CD14-positive monocyte (primary cell): ENCODE data around the gene SMS. TPM values are rescaled to one million over a fixed set of nuclear protein-coding genes. Genes with fewer than 3 reads are reported as not detected.

Experiments used
- DNase-seq, 3 donors: peaks; one replicate each; pipeline ENCODE4 v3.0.0-alpha.2; 2011 to 2022
- H2AFZ ChIP-seq: 2 replicates; pipeline ENCODE4 v1.6.0; 2012; ENCODE audit warnings: mild to moderate bottlenecking, low read depth, low read length, inconsistent platforms; ENCODE audit not compliant: insufficient read depth, poor library complexity, severe bottlenecking
- H3K27ac ChIP-seq, 2 donors: 1 replicate in 1 of 2; 2 replicates in 1 of 2; pipeline ENCODE4 v1.5.1; 2012 to 2013; ENCODE audit warnings: low read length in 2 of 2, control low read depth in 1 of 2, inconsistent platforms in 1 of 2, low read depth in 1 of 2, mild to moderate bottlenecking in 1 of 2
- H3K27me3 ChIP-seq, 2 donors: one replicate each; pipeline versions ENCODE4 v1.6.0 to v1.6.1; 2011 to 2013; ENCODE audit warnings: low read length in 2 of 2; ENCODE audit not compliant: control insufficient read depth in 2 of 2, insufficient read depth in 2 of 2
- H3K36me3 ChIP-seq, 2 donors: replicated peaks in 1 of 2; 1 replicate in 1 of 2; 2 replicates in 1 of 2; pipeline versions ENCODE4 v1.5.1 to v1.6.1; 2012 to 2013; ENCODE audit warnings: low read length in 2 of 2, control low read depth in 1 of 2, inconsistent platforms in 1 of 2, mild to moderate bottlenecking in 1 of 2; ENCODE audit not compliant: insufficient read depth in 2 of 2, control insufficient read depth in 1 of 2
- H3K4me1 ChIP-seq, 2 donors: 1 replicate in 1 of 2; 2 replicates in 1 of 2; pipeline versions ENCODE4 v1.5.1 to v1.6.1; 2012 to 2013; ENCODE audit warnings: low read length in 2 of 2, control low read depth in 1 of 2, inconsistent platforms in 1 of 2, mild to moderate bottlenecking in 1 of 2, moderate library complexity in 1 of 2; ENCODE audit not compliant: insufficient read depth in 2 of 2, control insufficient read depth in 1 of 2
- H3K4me2 ChIP-seq: replicated peaks from 2 replicates; pipeline ENCODE3; 2012; ENCODE audit warnings: low read length, moderate library complexity, mild to moderate bottlenecking; ENCODE audit not compliant: poor library complexity, severe bottlenecking; ENCODE audit errors: extremely low read depth
- H3K4me3 ChIP-seq, 3 experiments: fragments of 200-600 bp in 1 of 3; sonication (generic) in 1 of 3; replicated peaks in 1 of 3; 1 replicate in 2 of 3; 2 replicates in 1 of 3; pipeline ENCODE4 v1.5.1; 2011 to 2013; ENCODE audit warnings: low read length in 3 of 3, mild to moderate bottlenecking in 3 of 3, control low read depth in 2 of 3, low read depth in 2 of 3, inconsistent platforms in 1 of 3, moderate library complexity in 1 of 3
- H3K79me2 ChIP-seq: 2 replicates; pipeline ENCODE4 v1.6.0; 2012; ENCODE audit warnings: mild to moderate bottlenecking, control low read depth, inconsistent platforms, low read length, moderate library complexity; ENCODE audit not compliant: insufficient read depth
- H3K9ac ChIP-seq: 2 replicates; pipeline ENCODE4 v1.6.0; 2017; ENCODE audit warnings: low read length, mild to moderate bottlenecking; ENCODE audit not compliant: insufficient read depth, poor library complexity, severe bottlenecking
- H3K9me3 ChIP-seq, 2 donors: replicated peaks in 1 of 2; 1 replicate in 1 of 2; 2 replicates in 1 of 2; pipeline versions ENCODE4 v1.5.1 to v1.6.1; 2012 to 2013; ENCODE audit warnings: low read length in 2 of 2, control low read depth in 1 of 2; ENCODE audit not compliant: control insufficient read depth in 1 of 2, insufficient read depth in 1 of 2
- H4K20me1 ChIP-seq: 2 replicates; pipeline ENCODE4 v1.6.0; 2012; ENCODE audit warnings: mild to moderate bottlenecking, low read length, control low read depth, moderate library complexity; ENCODE audit not compliant: insufficient read depth
- H3K27ac Mint-ChIP-seq, 7 donors: one replicate each; pipeline ENCODE4 v1.8.0; 2020; ENCODE audit warnings: mild to moderate bottlenecking in 7 of 7, mixed read lengths in 7 of 7, moderate library complexity in 6 of 7, inconsistent platforms in 2 of 7
- H3K27me3 Mint-ChIP-seq, 3 donors: one replicate each; pipeline ENCODE4 v1.8.0; 2021 to 2022; ENCODE audit warnings: low read depth in 3 of 3, mild to moderate bottlenecking in 3 of 3, mixed read lengths in 3 of 3, moderate library complexity in 3 of 3, inconsistent platforms in 1 of 3
- H3K36me3 Mint-ChIP-seq, 2 donors: one replicate each; pipeline ENCODE4 v1.8.0; 2020; ENCODE audit warnings: mixed read lengths in 2 of 2, inconsistent platforms in 1 of 2, mild to moderate bottlenecking in 1 of 2
- H3K4me1 Mint-ChIP-seq: one replicate; pipeline ENCODE4 v1.8.0; 2020; ENCODE audit warnings: mild to moderate bottlenecking, mixed read lengths
- H3K4me3 Mint-ChIP-seq, 2 donors: one replicate each; pipeline ENCODE4 v1.8.0; 2020; ENCODE audit warnings: mild to moderate bottlenecking in 2 of 2, mixed read lengths in 2 of 2, moderate library complexity in 1 of 2
- H3K9me3 Mint-ChIP-seq, 7 donors: one replicate each; pipeline ENCODE4 v1.8.0; 2020 to 2022; ENCODE audit warnings: mixed read lengths in 7 of 7, mild to moderate bottlenecking in 6 of 7, moderate library complexity in 6 of 7, inconsistent platforms in 2 of 7
- CTCF ChIP-seq: fragments of 200-600 bp; IDR thresholded peaks from one replicate; pipeline ENCODE4 v1.8.0; 2022; ENCODE audit warnings: antibody characterized with exemption, mild to moderate bottlenecking
- WGBS: methylation state at CpG from one replicate; pipeline ENCODE4 v1.1.5; 2013; ENCODE audit warnings: missing lambda C conversion rate; ENCODE audit not compliant: insufficient coverage; 5-methylcytosine and 5-hydroxymethylcytosine counted together
- intact Hi-C, 2 donors: fragments of 100-400 bp; cut with micrococcal nuclease; formaldehyde crosslinking; loops; one replicate each; pipeline versions ENCODE4 v1.15.0 to v1.15.1; 2023
- polyA plus RNA-seq, 3 donors: library from polyadenylated mRNA; depleted of rRNA in 1 of 3; unstranded in 2 of 3; stranded (reverse) in 1 of 3; fragments of 300-500 nt in 2 of 3; fragments of >200 nt in 1 of 3; fragmentation: Illumina TruSeq in 2 of 3; gene quantifications; 1 replicate in 2 of 3; 2 replicates in 1 of 3; pipeline ENCODE4 v1.2.3, GENCODE V29; 2012 to 2021

Gene SMS
- polyA plus RNA-seq, 3 donors, result 24.9 to 75.4 (median 70.8) TPM

GRCh38 chrX:21926527-21927278 lies 13.8 kb upstream of the SMS start:
- H3K9me3 ChIP-seq, result no peaks in the 10 kb centered on the region
- intact Hi-C loops, result no loop called here
- H4K20me1 ChIP-seq, result no peaks in the 10 kb centered on the region
- peaks cover 29 to 33% of the 10 kb centered on the region in 2 donors for H3K4me1 ChIP-seq
- Mint-ChIP-seq H3K9me3 (peaks cover 0 to 8% (median 0%) of the 10 kb centered on the region in 7 donors), H3K4me1 (peaks cover 20% of the 10 kb centered on the region), H3K4me3 (no peak overlapping the region), H3K27me3 (peaks cover 0 to 4% (median 0%) of the 10 kb centered on the region in 3 donors), H3K27ac (peak overlapping the region; percentile 71 to 92 (median 86)), H3K36me3 (peaks cover 0 to 2% of the 10 kb centered on the region in 2 donors)
- no peak for TF ChIP-seq CTCF
- peak; percentile 68 to 89 (median 80) for DNase-seq
- WGBS, result no CpG with 5 or more reads among the region's 6 CpGs
- peak overlapping the region; percentile 35 for H3K9ac ChIP-seq
- H3K4me3 ChIP-seq, result peak overlapping the region in 1 of 3 experiments; percentile 42
- H3K79me2 ChIP-seq, result no peaks in the 10 kb centered on the region
- H3K27ac ChIP-seq, result peak overlapping the region in 1 of 2 donors; percentile 79
- no peaks in the 10 kb centered on the region for H3K36me3 ChIP-seq
- peak overlapping the region; percentile 15 for H3K4me2 ChIP-seq
- no peak overlapping the region for H2AFZ ChIP-seq
- no peaks in the 10 kb centered on the region for H3K27me3 ChIP-seq

- intact Hi-C loops, result no loop called here
Observed at GRCh38 chrX:21929209-21929608, 11.3 kb upstream of the SMS start.

More at GRCh38 chrX:21929209-21929608, 11.3 kb upstream of the SMS start:
- Histone ChIP-seq H3K4me1 (peaks cover 46 to 50% of the 10 kb centered on the region in 2 donors), H3K4me2 (peak overlapping the region; percentile 11), H3K27me3 (no peaks in the 10 kb centered on the region), H3K9me3 (no peaks in the 10 kb centered on the region), H3K9ac (no peak overlapping the region), H4K20me1 (no peaks in the 10 kb centered on the region), H3K79me2 (no peaks in the 10 kb centered on the region), H3K27ac (peak overlapping the region in 1 of 2 donors; percentile 20), H2AFZ (no peak overlapping the region), H3K4me3 (no peak overlapping the region), H3K36me3 (no peaks in the 10 kb centered on the region)
- peak; percentile 33 to 60 (median 50) for DNase-seq
- H3K36me3 Mint-ChIP-seq, result peaks cover 0 to 2% of the 10 kb centered on the region in 2 donors
- TF ChIP-seq CTCF, result no peak
- 10% methylated on average over 4 of the region's 4 CpGs for WGBS
- H3K27ac Mint-ChIP-seq, result peak overlapping the region; percentile 8 to 83 (median 72)
- peaks cover 0 to 4% (median 0%) of the 10 kb centered on the region in 3 donors for H3K27me3 Mint-ChIP-seq
- no peak overlapping the region for H3K4me3 Mint-ChIP-seq
- H3K4me1 Mint-ChIP-seq, result peaks cover 29% of the 10 kb centered on the region
- peaks cover 0 to 8% (median 0%) of the 10 kb centered on the region in 7 donors for H3K9me3 Mint-ChIP-seq
